Measurements from ENCODE around the gene RNF225. TPM values are rescaled to one million over a fixed set of nuclear protein-coding genes. Genes with fewer than 3 reads are reported as not detected.

RNF225 gene
- total RNA-seq, 1 experiment from 2014 or later = 1.8 TPM

DNA sequence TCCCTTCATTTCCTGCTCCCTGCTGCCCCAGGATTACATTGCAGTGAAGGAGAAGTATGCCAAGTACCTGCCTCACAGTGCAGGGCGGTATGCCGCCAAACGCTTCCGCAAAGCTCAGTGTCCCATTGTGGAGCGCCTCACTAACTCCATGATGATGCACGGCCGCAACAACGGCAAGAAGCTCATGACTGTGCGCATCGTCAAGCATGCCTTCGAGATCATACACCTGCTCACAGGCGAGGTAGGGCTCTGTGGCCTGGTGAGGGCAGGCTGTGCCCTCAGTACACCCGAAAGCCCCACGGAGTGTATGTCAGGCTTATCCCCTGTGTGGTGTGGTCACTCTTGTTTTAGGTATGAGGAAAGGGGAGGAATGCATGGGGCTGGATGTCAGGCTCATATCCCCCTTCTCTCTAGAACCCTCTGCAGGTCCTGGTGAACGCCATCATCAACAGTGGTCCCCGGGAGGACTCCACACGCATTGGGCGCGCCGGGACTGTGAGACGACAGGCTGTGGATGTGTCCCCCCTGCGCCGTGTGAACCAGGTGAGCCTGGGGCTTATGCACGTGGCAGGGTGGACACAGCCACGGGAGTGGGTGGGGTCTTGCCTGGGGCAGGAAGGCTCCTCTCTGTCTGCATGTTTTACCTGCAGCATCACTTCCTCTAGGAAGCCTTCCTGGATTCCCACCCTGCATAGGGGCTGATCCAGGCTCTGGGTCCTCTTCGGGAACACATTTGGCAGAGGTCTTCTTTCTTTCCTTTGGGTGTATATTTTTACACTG, 2.3 kb upstream of the RNF225 start:
- ChIA-PET CTCF (no interaction called here), POLR2A (no interaction called here)
- H3K27ac Mint-ChIP-seq = peak overlapping the region; percentile 57; the same call in 1 of the 2 replicates
- no peak for DNase-seq (ENCODE audit: low spot score)
- peaks cover 52% of the 10 kb centered on the region for H3K36me3 Mint-ChIP-seq
- ATAC-seq = no peak
- TF ChIP-seq ZNF671 (CRISPR knock-in tag; IDR thresholded peaks at IDR 0.05) (no peak), NR1H2 (CRISPR knock-in tag; IDR thresholded peaks at IDR 0.05) (no peak), ZNF416 (CRISPR knock-in tag; IDR thresholded peaks at IDR 0.05) (no peak), ZNF263 (CRISPR knock-in tag; IDR thresholded peaks at IDR 0.05; ENCODE audit: low read depth) (no peak), JUN (CRISPR knock-in tag; IDR thresholded peaks at IDR 0.05) (no peak), OVOL2 (CRISPR knock-in tag; IDR thresholded peaks at IDR 0.05; ENCODE audit: borderline replicate concordance) (no peak), TP53 (CRISPR knock-in tag; IDR thresholded peaks at IDR 0.05) (no peak), SMAD4 (CRISPR knock-in tag; IDR thresholded peaks at IDR 0.05) (no peak)
- TF ChIP-seq, protein P1, sequence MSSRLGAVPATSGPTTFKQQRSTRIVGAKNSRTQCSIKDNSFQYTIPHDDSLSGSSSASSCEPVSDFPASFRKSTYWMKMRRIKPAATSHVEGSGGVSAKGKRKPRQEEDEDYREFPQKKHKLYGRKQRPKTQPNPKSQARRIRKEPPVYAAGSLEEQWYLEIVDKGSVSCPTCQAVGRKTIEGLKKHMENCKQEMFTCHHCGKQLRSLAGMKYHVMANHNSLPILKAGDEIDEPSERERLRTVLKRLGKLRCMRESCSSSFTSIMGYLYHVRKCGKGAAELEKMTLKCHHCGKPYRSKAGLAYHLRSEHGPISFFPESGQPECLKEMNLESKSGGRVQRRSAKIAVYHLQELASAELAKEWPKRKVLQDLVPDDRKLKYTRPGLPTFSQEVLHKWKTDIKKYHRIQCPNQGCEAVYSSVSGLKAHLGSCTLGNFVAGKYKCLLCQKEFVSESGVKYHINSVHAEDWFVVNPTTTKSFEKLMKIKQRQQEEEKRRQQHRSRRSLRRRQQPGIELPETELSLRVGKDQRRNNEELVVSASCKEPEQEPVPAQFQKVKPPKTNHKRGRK (CRISPR knock-in tag; IDR thresholded peaks at IDR 0.05; ENCODE audit: borderline replicate concordance) = no peak
- TF ChIP-seq, protein P2, sequence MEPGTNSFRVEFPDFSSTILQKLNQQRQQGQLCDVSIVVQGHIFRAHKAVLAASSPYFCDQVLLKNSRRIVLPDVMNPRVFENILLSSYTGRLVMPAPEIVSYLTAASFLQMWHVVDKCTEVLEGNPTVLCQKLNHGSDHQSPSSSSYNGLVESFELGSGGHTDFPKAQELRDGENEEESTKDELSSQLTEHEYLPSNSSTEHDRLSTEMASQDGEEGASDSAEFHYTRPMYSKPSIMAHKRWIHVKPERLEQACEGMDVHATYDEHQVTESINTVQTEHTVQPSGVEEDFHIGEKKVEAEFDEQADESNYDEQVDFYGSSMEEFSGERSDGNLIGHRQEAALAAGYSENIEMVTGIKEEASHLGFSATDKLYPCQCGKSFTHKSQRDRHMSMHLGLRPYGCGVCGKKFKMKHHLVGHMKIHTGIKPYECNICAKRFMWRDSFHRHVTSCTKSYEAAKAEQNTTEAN (CRISPR knock-in tag; IDR thresholded peaks at IDR 0.05) = no peak
- TF ChIP-seq, protein P3, sequence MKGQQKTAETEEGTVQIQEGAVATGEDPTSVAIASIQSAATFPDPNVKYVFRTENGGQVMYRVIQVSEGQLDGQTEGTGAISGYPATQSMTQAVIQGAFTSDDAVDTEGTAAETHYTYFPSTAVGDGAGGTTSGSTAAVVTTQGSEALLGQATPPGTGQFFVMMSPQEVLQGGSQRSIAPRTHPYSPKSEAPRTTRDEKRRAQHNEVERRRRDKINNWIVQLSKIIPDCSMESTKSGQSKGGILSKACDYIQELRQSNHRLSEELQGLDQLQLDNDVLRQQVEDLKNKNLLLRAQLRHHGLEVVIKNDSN (CRISPR knock-in tag; IDR thresholded peaks at IDR 0.05) = no peak
- TF ChIP-seq, protein P4, sequence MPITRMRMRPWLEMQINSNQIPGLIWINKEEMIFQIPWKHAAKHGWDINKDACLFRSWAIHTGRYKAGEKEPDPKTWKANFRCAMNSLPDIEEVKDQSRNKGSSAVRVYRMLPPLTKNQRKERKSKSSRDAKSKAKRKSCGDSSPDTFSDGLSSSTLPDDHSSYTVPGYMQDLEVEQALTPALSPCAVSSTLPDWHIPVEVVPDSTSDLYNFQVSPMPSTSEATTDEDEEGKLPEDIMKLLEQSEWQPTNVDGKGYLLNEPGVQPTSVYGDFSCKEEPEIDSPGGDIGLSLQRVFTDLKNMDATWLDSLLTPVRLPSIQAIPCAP (CRISPR knock-in tag; IDR thresholded peaks at IDR 0.05) = no peak
- TF ChIP-seq, protein P5, sequence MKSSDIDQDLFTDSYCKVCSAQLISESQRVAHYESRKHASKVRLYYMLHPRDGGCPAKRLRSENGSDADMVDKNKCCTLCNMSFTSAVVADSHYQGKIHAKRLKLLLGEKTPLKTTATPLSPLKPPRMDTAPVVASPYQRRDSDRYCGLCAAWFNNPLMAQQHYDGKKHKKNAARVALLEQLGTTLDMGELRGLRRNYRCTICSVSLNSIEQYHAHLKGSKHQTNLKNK (CRISPR knock-in tag; IDR thresholded peaks at IDR 0.05) = no peak
- no peak overlapping the region for H3K4me3 Mint-ChIP-seq
- H3K4me1 Mint-ChIP-seq = peaks cover 20% of the 10 kb centered on the region
- no peaks in the 10 kb centered on the region for H3K9me3 Mint-ChIP-seq
- peaks cover 19% of the 10 kb centered on the region for H3K27me3 Mint-ChIP-seq (ENCODE audit: low read depth)

DNA sequence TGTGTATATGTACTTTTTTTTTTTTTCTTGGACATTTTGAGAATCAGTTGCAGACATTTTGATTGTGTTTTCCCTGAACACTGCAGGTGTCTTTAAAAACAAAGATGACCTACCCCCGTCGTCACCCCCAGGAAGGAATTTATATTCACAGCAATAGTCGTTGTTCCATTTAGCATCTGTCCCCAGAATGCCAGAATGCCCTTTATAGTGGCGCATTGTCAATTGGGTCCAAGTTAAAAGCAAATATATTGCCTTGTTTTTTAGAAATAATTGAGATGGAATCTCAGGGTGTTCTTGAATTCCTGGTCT, 1.8 kb upstream of the RNF225 start:
- TF ChIP-seq EMX1 (CRISPR knock-in tag; IDR thresholded peaks at IDR 0.05) (no peak), CBFB (CRISPR knock-in tag; IDR thresholded peaks at IDR 0.05; ENCODE audit: low read depth) (no peak), GABPB1 (CRISPR knock-in tag; IDR thresholded peaks at IDR 0.05) (no peak), GTF2I (CRISPR knock-in tag; conservative IDR thresholded peaks at IDR 0.05) (no peak), ZNF121 (CRISPR knock-in tag; IDR thresholded peaks at IDR 0.05) (no peak), ZNF416 (CRISPR knock-in tag; IDR thresholded peaks at IDR 0.05) (no peak), NR3C1 (CRISPR knock-in tag; conservative IDR thresholded peaks at IDR 0.05; ENCODE audit: low read depth) (no peak), ZNF232 (CRISPR knock-in tag; IDR thresholded peaks at IDR 0.05) (no peak), NFE2L1 (CRISPR knock-in tag; IDR thresholded peaks at IDR 0.05) (no peak), ZNF423 (CRISPR knock-in tag; IDR thresholded peaks at IDR 0.05) (no peak), ZNF317 (CRISPR knock-in tag; IDR thresholded peaks at IDR 0.05; ENCODE audit: borderline replicate concordance, low read depth) (no peak), FOXJ3 (CRISPR knock-in tag; IDR thresholded peaks at IDR 0.05; ENCODE audit: borderline replicate concordance) (no peak), RORB (CRISPR knock-in tag; IDR thresholded peaks at IDR 0.05) (no peak)
- TF ChIP-seq, protein P5 (CRISPR knock-in tag; IDR thresholded peaks at IDR 0.05) = no peak
- TF ChIP-seq, protein P6, sequence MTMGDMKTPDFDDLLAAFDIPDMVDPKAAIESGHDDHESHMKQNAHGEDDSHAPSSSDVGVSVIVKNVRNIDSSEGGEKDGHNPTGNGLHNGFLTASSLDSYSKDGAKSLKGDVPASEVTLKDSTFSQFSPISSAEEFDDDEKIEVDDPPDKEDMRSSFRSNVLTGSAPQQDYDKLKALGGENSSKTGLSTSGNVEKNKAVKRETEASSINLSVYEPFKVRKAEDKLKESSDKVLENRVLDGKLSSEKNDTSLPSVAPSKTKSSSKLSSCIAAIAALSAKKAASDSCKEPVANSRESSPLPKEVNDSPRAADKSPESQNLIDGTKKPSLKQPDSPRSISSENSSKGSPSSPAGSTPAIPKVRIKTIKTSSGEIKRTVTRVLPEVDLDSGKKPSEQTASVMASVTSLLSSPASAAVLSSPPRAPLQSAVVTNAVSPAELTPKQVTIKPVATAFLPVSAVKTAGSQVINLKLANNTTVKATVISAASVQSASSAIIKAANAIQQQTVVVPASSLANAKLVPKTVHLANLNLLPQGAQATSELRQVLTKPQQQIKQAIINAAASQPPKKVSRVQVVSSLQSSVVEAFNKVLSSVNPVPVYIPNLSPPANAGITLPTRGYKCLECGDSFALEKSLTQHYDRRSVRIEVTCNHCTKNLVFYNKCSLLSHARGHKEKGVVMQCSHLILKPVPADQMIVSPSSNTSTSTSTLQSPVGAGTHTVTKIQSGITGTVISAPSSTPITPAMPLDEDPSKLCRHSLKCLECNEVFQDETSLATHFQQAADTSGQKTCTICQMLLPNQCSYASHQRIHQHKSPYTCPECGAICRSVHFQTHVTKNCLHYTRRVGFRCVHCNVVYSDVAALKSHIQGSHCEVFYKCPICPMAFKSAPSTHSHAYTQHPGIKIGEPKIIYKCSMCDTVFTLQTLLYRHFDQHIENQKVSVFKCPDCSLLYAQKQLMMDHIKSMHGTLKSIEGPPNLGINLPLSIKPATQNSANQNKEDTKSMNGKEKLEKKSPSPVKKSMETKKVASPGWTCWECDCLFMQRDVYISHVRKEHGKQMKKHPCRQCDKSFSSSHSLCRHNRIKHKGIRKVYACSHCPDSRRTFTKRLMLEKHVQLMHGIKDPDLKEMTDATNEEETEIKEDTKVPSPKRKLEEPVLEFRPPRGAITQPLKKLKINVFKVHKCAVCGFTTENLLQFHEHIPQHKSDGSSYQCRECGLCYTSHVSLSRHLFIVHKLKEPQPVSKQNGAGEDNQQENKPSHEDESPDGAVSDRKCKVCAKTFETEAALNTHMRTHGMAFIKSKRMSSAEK (CRISPR knock-in tag; IDR thresholded peaks at IDR 0.05; ENCODE audit: borderline replicate concordance) = no peak
- H3K27ac Mint-ChIP-seq = no peak overlapping the region
- CTCF ChIA-PET = no interaction called here
- no peaks in the 10 kb centered on the region for H3K9me3 Mint-ChIP-seq
- no peak overlapping the region for H3K4me3 Mint-ChIP-seq
- no peak for ATAC-seq
- peaks cover 15% of the 10 kb centered on the region for H3K4me1 Mint-ChIP-seq
- DNase-seq (ENCODE audit: low spot score) = no peak
- POLR2A ChIA-PET = no interaction called here
- peaks cover 47% of the 10 kb centered on the region for H3K36me3 Mint-ChIP-seq
- H3K27me3 Mint-ChIP-seq (ENCODE audit: low read depth) = peaks cover 21% of the 10 kb centered on the region
